GM12873 (cell line): ENCODE measurements around the gene ORMDL2.

Source experiments
- TF ChIP-seq, protein P1 (sequence below): IDR thresholded peaks from 2 replicates; pipeline ENCODE4 v1.5.1; 2012; ENCODE audit warnings: low read depth, mild to moderate bottlenecking, moderate library complexity, low read length, control low read depth; ENCODE audit not compliant: insufficient read depth; ENCODE audit errors: missing control alignments

ORMDL2 gene

GRCh38 chr12:55845785-55846496, 28.1 kb downstream of the ORMDL2 start:
- TF ChIP-seq, protein P1, sequence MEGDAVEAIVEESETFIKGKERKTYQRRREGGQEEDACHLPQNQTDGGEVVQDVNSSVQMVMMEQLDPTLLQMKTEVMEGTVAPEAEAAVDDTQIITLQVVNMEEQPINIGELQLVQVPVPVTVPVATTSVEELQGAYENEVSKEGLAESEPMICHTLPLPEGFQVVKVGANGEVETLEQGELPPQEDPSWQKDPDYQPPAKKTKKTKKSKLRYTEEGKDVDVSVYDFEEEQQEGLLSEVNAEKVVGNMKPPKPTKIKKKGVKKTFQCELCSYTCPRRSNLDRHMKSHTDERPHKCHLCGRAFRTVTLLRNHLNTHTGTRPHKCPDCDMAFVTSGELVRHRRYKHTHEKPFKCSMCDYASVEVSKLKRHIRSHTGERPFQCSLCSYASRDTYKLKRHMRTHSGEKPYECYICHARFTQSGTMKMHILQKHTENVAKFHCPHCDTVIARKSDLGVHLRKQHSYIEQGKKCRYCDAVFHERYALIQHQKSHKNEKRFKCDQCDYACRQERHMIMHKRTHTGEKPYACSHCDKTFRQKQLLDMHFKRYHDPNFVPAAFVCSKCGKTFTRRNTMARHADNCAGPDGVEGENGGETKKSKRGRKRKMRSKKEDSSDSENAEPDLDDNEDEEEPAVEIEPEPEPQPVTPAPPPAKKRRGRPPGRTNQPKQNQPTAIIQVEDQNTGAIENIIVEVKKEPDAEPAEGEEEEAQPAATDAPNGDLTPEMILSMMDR: no peak

- TF ChIP-seq, protein P1: no peak
Measured at GRCh38 chr12:55847033-55847432, 29.2 kb downstream of the ORMDL2 start.

DNA sequence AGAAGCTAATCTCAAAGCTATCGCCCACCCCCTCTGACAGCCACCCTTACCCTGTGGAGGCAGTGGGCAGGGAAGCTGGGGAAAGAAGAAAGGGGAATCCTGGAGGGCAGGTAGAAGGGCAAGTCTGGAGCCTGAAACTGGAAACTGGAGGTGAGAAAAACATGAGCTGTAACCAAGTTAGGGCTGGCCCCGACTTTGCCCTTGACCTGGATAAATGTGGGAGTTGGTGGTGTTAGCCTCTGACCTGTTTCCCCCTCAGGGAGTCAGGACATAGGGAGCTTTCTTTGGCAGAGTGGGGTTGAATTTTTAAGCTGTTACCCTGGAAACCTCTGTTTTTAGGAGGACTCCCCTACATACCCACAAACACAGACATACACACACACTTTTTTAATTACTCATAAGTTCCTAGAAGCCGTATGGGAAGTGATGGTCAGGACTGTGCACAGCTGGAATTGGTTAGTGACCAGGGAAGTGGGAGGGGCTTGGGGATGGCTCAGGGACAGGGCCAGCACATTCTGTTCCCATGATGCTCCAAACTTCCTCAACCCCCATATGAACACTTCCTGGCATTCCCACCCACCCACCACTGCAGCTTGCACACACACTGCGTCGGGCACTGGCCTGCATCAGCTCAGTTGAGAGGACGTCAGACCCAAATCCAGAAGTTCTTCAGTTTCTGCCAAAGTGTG, 29.9 kb downstream of the ORMDL2 start:
- TF ChIP-seq, protein P1: no peak

DNA sequence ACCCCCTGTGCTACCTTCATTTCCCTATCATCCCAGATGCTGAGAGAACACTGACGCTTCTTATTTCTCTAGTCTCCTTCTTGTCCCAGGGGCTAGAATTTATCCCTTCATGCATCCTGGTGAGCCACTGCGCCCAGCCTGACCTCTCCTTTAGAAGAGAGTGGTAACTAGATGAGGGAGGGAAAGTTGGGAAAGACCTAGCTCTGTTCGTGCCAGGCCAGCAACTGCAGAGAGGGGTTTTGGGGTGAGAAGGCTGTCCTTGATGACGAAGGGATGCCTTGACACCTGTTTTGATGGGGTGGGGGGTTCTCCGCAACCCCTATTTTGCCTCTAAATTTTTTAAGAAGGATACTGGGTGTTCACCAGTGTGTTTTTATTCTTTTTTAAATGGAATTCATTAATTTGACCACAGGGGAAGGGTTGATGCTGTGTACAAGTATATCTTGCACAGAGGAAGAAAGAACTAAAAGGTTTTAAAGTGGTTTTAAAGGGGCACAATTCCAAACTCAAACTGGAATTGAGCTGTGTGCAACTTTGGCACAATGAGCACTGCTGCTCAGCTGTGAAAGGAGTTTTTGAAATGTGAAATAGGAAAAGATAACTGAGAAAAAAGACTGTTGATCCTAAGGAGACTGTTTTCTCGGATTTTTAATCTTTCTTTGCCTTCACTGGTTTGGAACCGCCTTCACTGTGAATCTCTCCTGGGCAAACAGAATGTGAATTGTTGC, 31.9 kb downstream of the ORMDL2 start:
- TF ChIP-seq, protein P1: no peak

DNA sequence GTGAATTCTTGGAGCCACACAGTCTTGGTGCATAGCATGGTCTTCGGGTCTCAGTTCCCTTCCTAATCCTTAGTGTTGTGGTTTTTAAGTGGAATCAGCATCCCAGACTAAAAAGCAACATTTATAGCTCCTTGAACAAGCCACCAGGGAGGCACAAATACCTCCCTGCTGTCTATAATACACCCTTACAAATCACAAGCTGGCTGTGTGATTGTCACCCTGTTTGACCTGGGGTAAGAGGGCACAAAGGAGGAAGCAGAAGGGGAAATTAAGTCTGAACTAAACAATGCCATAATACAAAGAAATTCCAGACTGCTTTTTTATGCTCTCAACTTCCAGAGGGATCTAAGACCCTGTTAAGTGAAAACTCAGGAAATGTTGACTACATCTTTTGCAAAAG, 32.6 kb downstream of the ORMDL2 start:
- TF ChIP-seq, protein P1: no peak

- TF ChIP-seq, protein P1: no peak
Measured at GRCh38 chr12:55850893-55851292, 33.1 kb downstream of the ORMDL2 start.

- TF ChIP-seq, protein P1: no peak
Measured at GRCh38 chr12:55852740-55853139, 34.9 kb downstream of the ORMDL2 start.
